Measurements from ENCODE around the gene STBD1.

DNA sequence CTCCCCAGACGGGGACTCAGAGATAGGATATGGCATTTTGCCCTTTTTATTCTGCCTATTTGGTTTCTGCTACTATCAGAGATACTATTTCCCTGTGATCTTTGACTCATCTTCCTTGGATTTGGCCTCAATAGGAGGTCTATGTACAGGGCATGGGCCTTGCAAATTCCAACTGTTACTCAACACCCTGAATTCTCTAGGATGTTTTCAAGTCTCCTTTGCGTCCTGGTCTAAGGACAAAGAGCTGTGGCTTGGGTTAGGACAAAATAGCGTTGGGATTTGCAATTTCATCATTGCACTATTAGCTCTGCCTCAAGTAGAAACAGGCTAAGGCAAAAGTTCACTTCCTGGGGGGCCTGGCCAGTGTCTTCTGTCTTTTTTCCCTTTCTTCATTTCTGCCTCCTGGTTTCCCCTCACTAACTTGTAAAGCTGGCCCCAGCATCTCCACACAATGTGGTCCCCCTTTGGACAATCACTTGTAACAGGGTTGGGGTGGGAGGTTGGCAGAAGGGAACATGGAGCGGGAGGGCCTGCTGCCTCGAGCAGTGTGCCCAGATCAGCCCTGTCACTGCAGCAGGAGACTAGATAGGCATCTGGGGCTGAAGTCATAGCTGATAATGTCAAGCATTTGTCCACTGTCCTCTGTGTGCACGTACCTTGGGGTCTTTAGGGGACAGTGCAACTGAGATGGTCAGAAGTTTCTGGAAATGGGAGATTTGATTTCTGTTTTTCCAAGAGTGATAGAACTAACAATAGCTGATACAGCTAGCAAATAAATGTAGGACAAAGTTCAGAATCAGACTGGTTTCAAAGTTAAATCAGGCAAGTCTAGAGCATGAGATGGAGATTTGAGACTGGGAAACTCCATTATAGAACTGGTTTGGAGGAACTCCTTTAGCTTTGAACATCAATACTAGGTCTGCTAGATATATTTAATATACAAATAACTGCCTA, 25.8 kb upstream of the STBD1 start:
- TF ChIP-seq, protein P1, sequence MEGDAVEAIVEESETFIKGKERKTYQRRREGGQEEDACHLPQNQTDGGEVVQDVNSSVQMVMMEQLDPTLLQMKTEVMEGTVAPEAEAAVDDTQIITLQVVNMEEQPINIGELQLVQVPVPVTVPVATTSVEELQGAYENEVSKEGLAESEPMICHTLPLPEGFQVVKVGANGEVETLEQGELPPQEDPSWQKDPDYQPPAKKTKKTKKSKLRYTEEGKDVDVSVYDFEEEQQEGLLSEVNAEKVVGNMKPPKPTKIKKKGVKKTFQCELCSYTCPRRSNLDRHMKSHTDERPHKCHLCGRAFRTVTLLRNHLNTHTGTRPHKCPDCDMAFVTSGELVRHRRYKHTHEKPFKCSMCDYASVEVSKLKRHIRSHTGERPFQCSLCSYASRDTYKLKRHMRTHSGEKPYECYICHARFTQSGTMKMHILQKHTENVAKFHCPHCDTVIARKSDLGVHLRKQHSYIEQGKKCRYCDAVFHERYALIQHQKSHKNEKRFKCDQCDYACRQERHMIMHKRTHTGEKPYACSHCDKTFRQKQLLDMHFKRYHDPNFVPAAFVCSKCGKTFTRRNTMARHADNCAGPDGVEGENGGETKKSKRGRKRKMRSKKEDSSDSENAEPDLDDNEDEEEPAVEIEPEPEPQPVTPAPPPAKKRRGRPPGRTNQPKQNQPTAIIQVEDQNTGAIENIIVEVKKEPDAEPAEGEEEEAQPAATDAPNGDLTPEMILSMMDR (conservative IDR thresholded peaks at IDR 0.05; ENCODE audit: low read depth, low read length): no peak
- TF ChIP-seq EZH2 (IDR thresholded peaks at IDR 0.05; ENCODE audit: borderline replicate concordance, low read depth, low read length, poor library complexity, severe bottlenecking): no peak

Measured in A673 (cell line).